CD4-positive, alpha-beta T cell treated with Interleukin-1 beta for 1 hour (primary cell): ENCODE results near the gene ITGA11.
"Not testable (repeated sequence)": the region's sequence is repeated elsewhere in the genome, so short reads cannot be mapped to it uniquely, and the experiment has no call there.

ENCODE experiments used
- DNase-seq, 2 donors: peaks; one replicate each; pipeline ENCODE4 v3.0.0-alpha.2; 2020 to 2022

Gene ITGA11

DNA sequence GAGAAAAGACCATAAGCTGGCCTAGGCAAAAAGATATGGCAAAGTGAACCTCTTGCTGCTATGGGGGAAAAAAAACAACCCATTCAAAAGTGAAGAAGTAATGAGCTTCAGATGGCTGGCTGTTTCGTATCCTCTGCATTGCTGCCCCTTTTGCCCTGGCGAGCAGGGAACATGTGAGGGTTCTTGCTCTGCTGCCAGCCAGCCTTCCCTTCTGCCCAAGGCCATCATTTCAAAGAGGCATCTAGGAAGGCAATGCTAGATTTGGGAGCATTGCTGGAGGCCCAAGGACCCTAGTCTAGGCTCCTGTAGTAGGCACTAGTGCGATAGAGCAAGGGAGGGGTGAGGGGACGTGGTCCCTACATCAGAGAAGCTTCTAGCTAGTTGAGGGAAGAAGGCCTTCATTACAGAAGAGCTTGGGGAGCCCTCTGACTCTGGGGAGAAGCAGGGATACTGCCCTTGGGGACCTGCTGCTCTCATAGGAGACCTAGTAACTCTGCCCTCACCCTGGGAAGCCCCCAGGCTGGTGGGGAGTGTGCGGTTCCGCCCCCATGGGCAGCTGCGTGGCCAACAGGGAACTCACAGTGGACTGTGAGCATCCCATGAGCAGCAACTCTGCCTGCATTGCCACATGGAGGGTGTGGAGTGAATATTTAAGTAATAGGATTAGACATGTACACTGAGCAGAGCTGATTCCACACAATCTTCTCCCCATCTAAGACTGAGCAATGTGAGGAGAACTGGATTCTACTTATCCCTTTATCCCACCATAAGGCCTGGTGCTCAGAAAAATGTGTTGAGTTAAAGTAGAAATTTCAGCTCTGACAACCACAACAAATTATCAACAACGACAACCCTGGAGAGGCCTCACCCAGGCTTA lies 21.3 kb downstream of the ITGA11 start:
- no peak for DNase-seq

DNA sequence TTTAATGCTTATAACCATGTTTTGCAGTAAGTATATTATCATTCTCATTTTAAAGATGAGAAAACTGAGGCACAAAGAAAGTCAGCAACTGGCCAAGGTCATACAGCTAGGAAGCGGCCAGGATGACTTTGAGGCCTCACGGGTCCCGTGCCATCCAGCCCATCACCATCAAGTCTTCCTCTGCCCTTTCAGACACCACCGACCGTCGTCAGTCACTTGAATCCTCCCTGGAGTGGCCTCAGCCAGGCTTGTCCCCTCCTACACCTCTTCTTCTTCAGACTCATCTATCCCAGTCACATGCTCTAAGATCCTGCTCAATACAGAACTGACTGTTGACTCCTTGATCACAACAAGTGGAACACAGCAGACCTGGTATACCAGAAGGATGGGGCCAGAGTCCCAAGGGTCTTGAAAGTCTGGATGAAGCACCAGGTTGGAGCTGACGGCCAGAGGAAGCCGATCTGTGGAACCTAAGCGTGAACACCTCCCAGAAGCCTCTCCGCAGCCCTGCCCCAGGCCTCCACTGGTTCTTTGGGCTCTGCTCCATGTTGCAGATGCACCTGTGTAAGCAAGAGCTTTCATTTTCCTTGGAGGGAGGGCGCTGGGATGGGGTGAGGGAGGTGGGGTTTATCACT lies 22.1 kb downstream of the ITGA11 start:
- DNase-seq: no peak

DNA sequence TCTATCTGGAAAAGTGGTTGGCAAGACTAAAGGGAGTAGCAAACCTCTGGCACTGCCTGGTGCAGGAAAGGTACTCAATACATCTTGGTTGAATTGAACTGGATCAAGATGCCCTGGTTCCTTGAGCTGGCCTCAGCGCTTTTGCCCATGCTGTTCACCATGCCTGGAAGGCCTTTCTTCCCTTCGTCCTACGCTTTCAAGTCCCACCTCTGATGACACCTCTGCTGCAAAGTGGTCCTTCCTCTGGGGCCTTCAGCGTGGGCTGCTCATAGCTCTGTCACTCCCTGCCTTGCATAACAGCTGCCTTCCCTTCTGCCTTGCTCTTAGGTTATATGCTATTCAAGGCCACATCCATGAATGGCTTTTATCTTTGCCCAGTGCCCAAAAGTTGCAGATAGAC lies 23.0 kb downstream of the ITGA11 start:
- DNase-seq: no peak

- DNase-seq: no peak
Measured at GRCh38 chr15:68407886-68408881, 23.8 kb downstream of the ITGA11 start.

DNA sequence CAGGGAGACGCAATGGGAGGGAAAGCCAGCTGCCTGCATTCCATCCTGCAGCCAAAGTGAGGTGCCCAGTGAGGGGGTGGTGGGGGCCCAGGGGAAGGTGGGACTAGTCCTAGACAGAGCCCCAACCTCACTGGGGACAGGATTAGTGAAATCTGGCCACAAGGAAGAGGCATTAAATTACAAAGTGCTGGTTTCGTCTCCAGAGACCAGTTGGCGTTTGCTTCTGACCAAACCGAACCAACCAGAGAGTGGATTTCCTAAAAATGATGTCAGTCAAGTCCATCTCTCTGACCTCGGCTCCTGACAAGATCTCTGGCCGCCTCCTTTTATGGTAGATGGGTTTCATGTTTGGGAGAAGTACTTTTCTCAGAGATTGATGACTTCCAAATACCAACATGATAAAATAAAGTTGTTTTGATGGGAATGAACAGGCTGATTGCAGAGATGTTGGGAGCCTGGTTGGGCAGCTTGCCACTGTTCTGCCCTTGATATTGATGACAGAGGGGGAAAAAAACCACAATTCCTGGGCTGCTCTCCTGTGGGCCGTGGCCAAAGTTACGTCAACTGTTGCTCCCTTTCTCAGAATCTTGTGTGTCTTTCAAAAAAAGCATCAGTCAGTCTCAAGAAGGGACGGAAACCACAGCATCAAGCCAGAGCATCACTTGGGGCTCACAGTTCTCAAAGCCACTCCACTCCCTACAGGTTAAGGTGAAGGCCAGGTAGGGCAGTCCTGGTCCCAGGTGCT lies 24.6 kb downstream of the ITGA11 start:
- no peak for DNase-seq

- DNase-seq: no peak
Measured at GRCh38 chr15:68405378-68406250, 26.3 kb downstream of the ITGA11 start.

DNA sequence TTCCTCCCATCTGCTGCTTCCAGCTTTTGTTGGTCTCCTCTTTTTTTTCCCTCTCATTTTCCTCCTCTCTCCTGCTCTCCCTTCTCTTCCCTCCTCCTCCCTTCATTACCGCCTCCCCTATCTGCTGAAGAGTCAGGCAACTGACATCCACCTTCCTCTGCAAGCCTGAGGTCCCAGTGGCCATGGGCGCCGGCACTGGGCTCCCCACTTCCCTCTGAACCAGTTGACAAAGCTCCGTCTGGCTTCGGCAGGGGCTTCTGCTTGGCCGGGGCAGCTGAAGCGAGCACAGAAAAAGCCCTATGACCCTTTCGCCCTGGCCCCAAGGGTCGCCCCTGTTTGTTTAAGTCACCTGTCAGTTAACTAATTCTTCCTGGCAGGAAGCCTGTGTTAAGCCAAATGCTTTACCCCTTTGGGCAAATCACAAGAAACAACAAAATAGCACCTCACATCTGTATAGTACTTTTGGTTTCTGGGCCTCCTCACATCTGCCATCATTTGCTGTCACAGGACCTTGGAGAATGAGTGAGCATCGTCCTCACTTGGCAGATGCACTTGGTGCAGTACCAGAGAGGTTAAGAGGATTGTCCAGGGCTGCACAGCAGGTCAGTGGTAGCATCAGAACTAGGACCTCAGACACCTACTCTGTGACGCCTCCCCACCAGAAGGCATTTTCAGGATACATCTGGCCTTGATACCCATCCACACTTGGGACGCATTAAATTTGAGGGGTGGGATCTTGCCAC lies 27.7 kb downstream of the ITGA11 start:
- no peak for DNase-seq

GRCh38 chr15:68403161-68403941 lies 28.6 kb downstream of the ITGA11 start:
- no peak for DNase-seq

DNA sequence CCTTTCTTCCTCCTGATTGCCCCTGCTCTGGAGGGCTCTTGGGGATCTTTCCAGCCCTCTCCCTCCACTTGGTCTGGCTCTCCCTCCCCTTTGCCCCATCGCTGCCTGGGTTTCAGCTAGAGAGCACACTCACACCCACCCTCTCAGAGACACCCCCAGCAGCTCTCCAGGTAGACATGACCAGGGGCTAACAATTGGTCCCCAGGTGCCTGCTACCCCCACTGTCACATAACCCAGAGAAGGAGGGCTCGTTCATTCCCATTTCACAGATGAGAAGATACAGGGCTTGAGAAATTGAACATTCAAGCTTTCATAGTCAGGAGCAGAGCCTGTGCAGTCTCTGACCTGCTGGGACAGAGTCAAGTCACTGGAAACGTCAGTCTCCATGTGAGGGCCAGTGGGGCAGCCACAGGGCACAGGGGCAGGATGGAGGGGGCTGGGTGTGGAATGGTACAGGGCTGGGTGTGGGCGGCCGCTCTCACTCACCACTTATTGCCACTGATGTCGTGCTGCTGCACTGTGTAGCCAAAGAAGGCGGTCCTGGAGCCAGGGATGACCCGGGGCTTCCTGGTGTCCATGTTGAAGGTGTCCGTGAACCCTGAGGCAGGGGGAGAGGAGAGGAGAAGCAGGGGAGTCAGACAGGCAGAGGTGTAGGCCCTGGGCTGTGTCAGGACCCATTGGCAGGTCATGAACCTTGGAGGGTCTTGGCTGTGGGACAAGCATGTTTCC lies 29.4 kb downstream of the ITGA11 start:
- no peak for DNase-seq

DNA sequence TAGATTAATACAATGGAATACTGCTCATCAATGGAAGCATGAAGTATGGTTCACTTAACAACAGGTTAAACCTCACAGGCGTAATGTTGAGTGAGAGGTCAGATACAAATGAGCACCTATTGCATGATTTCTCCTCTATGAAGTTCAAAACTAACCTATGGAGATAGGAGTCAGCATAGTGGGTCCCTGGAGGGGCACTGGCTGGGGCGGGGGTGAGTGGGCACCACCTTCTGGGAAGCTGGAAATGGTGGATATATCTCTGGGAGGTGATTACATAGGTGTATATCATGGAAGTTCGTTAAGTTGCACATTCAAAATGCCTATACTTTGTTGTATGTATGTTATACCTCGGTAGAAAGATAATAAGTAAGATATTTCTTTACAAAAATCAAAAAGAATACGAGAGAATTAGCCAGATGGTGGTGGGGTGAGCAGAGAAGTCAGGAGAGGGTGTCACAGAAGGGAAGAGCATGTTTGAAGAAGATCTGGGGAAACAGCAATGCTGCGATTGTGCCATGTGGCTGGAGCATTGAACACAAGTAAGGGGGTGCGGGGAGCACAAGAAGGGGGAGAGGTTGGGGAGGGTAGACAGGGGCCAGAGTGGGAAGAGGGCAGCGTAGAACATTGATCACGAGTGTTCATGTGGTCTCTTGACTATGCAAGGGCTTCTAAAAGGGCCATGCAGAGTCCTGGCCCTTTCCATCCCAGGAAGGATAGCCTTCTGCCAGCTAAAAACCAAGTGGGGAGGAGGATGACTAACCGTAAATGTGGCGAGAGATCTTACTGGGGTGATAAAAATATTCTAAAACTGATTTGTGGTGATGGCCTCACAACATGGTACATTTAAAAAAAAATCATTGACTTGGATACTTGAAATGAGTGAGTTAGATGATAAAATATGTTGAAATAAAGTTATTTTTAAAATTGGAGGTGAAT lies 30.2 kb downstream of the ITGA11 start:
- DNase-seq: no peak

- DNase-seq: no peak
Measured at GRCh38 chr15:68400066-68400456, 31.9 kb downstream of the ITGA11 start.

DNA sequence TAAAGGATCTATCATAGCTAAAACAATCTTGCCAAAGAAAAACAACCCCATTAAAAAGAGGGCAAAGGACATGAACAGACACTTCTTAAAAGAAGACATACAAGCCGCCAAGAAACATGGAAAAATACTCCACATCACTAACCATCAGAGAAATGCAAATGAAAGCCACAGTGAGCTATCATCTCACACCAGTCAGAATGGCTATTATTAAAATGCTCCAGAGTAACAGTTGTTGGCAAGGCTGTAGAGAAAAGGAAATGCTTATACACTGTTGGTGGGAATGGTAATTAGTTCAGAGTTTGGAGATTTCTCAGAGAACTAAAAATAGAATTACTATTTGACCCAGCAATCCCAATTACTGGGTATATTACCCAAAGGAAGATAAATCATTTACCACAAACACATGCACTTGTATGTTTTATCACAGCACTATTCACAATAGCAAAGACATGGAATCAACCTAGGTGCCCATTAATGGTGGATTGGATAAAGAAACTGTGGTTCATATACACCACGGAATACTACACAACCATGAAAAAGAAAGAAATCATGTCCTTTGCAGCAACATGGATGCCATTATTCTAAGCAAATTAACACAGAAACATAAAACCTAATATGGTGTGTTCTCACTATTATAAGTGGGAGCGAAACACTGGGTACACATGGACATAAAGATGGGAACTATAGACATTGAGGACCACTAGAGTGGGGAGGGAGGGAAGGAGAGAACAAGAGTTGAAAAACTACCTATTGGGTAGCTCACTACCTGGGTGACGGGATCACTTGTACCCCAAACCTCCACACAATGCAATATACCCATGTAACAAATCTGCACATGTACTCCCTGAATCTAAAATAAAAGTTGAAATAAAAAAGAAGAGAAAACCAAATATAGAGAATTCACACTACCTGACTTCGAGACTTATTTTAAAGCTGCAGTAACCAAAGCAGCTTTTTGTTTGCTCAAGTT lies 32.6 kb downstream of the ITGA11 start:
- DNase-seq: no peak

GRCh38 chr15:68397999-68398398 lies 34.0 kb downstream of the ITGA11 start:
- DNase-seq: not testable (repeated sequence)

GRCh38 chr15:68396068-68396467 lies 35.9 kb downstream of the ITGA11 start:
- no peak for DNase-seq

DNA sequence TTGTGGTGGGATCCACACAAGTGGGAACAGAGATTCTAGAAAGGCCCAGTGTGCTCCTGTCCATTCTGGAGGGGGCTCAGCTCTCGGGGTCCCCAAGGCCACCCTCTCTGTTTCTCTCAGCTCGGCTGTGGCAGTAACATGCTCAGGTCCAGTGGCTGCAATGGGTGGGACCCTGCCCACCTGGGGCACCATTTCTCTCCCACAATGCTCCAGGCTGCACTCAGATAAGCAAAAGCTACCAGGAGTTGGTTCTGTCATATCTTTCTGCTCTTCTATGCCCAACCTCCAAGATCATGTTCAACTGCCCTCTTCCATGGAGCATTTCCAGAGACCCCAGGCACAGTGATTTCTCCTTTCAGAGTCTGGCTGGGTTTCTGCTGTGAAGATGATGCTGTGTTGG lies 40.8 kb downstream of the ITGA11 start:
- no peak for DNase-seq

DNA sequence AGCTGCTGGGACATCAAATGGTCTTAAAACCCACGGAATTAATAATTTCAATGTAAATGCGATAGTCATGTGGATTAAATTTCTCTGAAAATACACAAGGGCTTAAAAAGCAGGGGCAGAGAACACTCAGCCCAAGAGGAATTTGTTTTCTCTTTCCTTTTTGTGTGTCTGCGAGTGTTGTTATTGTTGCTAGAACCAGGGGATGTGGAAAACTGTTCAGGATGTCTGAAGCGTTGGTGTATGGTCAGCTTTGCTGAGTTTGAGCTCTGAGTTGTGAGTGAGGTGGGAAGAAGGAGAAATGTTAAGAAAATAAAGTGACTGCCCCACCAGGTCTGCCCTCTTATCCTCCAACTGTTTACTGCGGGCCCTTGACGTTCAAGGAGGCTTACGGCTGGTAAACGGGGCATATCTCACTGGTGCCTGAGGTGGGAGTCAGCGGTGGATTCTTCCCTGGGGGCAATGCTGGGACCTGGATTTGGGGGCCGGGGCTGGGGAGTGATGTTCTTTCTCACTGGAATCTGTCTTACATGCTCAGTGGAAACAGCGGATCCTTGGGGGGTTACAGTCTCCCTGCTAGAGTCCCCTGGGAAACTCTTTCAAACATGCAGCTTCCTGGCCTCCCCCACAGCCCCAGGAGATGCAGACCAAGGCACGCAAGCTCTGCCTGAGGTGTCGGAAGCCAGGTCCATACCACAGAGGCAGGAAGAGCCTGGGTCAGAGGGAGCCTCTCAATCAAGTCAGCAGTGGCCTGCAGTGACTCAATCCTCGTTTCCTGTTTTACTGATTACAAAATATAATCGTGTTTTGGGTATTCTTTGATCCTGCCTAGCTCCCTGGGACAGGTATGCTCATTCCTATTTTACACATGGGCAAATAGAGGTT lies 41.8 kb downstream of the ITGA11 start:
- DNase-seq: no peak
